Endothelial cell of umbilical vein (primary cell): Measurements from ENCODE around the gene HCFC1. TPM values are rescaled to one million over a fixed set of nuclear protein-coding genes. Genes with fewer than 3 reads are reported as not detected.

ENCODE experiments used
- BruUV-seq: library from RNA; stranded (reverse); fragments of 400-500 nt; replicated peaks from 2 replicates; lab custom pipeline; 2021; lab: Mats Ljungman, UMichigan
- CTCF ChIA-PET: fragments of 300-600, 350-600 bp; sonication (Branson Sonifier 250); formaldehyde crosslinking; loops from one replicate; lab custom pipeline; 2021; ENCODE audit warnings: antibody characterized with exemption, inconsistent platforms; lab: Charles Lee
- POLR2A ChIA-PET: fragments of 300-600, 350-600 bp; sonication (Branson Sonifier 250); formaldehyde crosslinking; loops from one replicate; lab custom pipeline; 2021; ENCODE audit warnings: antibody characterized with exemption, inconsistent platforms; lab: Charles Lee
- DNase-seq: peaks from one replicate; pipeline ENCODE4 v3.0.0-alpha.2; 2011; ENCODE audit warnings: low read depth, low spot score
- FAIRE-seq: peaks from 2 replicates; lab custom pipeline; 2011; peaks lifted over from hg19 to GRCh38; lab: Jason Lieb, UNC
- H2AFZ ChIP-seq: 2 replicates; pipeline ENCODE4 v1.6.0; 2012; ENCODE audit warnings: low read depth, low read length, control low read depth, inconsistent platforms
- H3K27ac ChIP-seq: 2 replicates; pipeline ENCODE4 v1.5.1; 2011; ENCODE audit warnings: low read depth, mild to moderate bottlenecking, control low read depth, low read length, moderate library complexity; ENCODE audit not compliant: insufficient read depth
- H3K27me3 ChIP-seq, 2 experiments: 2 replicates each; pipeline versions ENCODE4 v1.6.0 to v1.6.1; 2011; ENCODE audit warnings: low read length in 2 of 2, mixed read lengths in 1 of 2; ENCODE audit not compliant: control insufficient read depth in 2 of 2, insufficient read depth in 2 of 2
- H3K36me3 ChIP-seq, 2 experiments: 2 replicates in 1 of 2; 3 replicates in 1 of 2; pipeline ENCODE4 v1.5.1; 2011; ENCODE audit warnings: low read length in 2 of 2, mild to moderate bottlenecking in 1 of 2, moderate library complexity in 1 of 2; ENCODE audit not compliant: control insufficient read depth in 2 of 2, insufficient read depth in 2 of 2; ENCODE audit errors: extremely low read depth in 1 of 2
- H3K4me1 ChIP-seq: 3 replicates; pipeline ENCODE4 v1.5.1; 2011; ENCODE audit warnings: mild to moderate bottlenecking, low read length; ENCODE audit not compliant: control insufficient read depth, insufficient read depth; ENCODE audit errors: extremely low read depth
- H3K4me2 ChIP-seq: 2 replicates; pipeline ENCODE4 v1.6.1; 2011; ENCODE audit warnings: low read length, control low read depth, mixed read lengths; ENCODE audit not compliant: insufficient read depth
- H3K4me3 ChIP-seq, 3 experiments: fragments of 200-600 bp in 1 of 3; sonication (generic), shearing (Covaris generic) in 1 of 3; replicated peaks in 1 of 3; 2 replicates each; pipeline ENCODE4 v1.5.1; 2011 to 2016; ENCODE audit warnings: control low read depth in 3 of 3, low read length in 3 of 3, mild to moderate bottlenecking in 2 of 3, inconsistent platforms in 1 of 3, low read depth in 1 of 3, moderate library complexity in 1 of 3; ENCODE audit not compliant: insufficient read depth in 1 of 3
- H3K79me2 ChIP-seq: 2 replicates; pipeline ENCODE4 v1.6.0; 2012; ENCODE audit warnings: low read length, inconsistent platforms; ENCODE audit not compliant: control insufficient read depth, insufficient read depth
- H3K9ac ChIP-seq: replicated peaks from 2 replicates; pipeline ENCODE3; 2011; ENCODE audit warnings: low read length, control low read depth; ENCODE audit not compliant: insufficient read depth; ENCODE audit errors: extremely low read depth
- H3K9me1 ChIP-seq: replicated peaks from 3 replicates; pipeline ENCODE4 v1.6.0; 2011; ENCODE audit warnings: mild to moderate bottlenecking, low read length; ENCODE audit not compliant: control insufficient read depth, insufficient read depth; ENCODE audit errors: extremely low read depth
- H3K9me3 ChIP-seq: replicated peaks from 2 replicates; pipeline ENCODE4 v1.5.1; 2012; ENCODE audit warnings: low read length, inconsistent platforms; ENCODE audit not compliant: control insufficient read depth, insufficient read depth
- H4K20me1 ChIP-seq: replicated peaks from 2 replicates; pipeline ENCODE3; 2011; ENCODE audit warnings: mild to moderate bottlenecking, low read length; ENCODE audit not compliant: control insufficient read depth, insufficient read depth; ENCODE audit errors: extremely low read depth
- CTCF ChIP-seq, 2 donors: IDR thresholded peaks; 1 replicate in 1 of 2; 2 replicates in 1 of 2; pipeline ENCODE4 v1.5.1; 2011; ENCODE audit warnings: low read length in 2 of 2, mild to moderate bottlenecking in 2 of 2, moderate library complexity in 2 of 2, control low read depth in 1 of 2, inconsistent platforms in 1 of 2, low read depth in 1 of 2; ENCODE audit not compliant: insufficient read depth in 1 of 2; ENCODE audit errors: extremely low read depth in 1 of 2
- EZH2 ChIP-seq: IDR thresholded peaks from 2 replicates; pipeline ENCODE4 v1.6.1; 2012; ENCODE audit warnings: borderline replicate concordance, low read depth, mild to moderate bottlenecking, moderate library complexity, low read length, inconsistent platforms; ENCODE audit not compliant: severe bottlenecking
- FOS ChIP-seq: IDR thresholded peaks from 2 replicates; pipeline ENCODE4 v1.6.1; 2011; ENCODE audit warnings: mild to moderate bottlenecking, low read length, moderate library complexity, borderline replicate concordance; ENCODE audit not compliant: insufficient read depth
- GATA2 ChIP-seq: IDR thresholded peaks from 2 replicates; pipeline ENCODE4 v1.7.0; 2011; ENCODE audit warnings: low read depth, mild to moderate bottlenecking, moderate library complexity, mixed read lengths, low read length; ENCODE audit not compliant: insufficient read length, insufficient read depth
- JUN ChIP-seq: IDR thresholded peaks from 2 replicates; pipeline ENCODE4 v1.6.1; 2011; ENCODE audit warnings: borderline replicate concordance, low read depth; ENCODE audit not compliant: insufficient read length, insufficient read depth
- MAX ChIP-seq: IDR thresholded peaks from 2 replicates; pipeline ENCODE4 v1.6.1; 2011; ENCODE audit not compliant: insufficient read depth, insufficient read length
- MYC ChIP-seq: IDR thresholded peaks from one replicate; pipeline ENCODE4 v1.6.1; 2011; ENCODE audit warnings: mild to moderate bottlenecking, low read depth, low read length
- POLR2A ChIP-seq: IDR thresholded peaks from 2 replicates; pipeline ENCODE4 v1.6.1; 2012; ENCODE audit warnings: low read depth, mild to moderate bottlenecking, control low read depth, low read length
- POLR2AphosphoS5 ChIP-seq: IDR thresholded peaks from 2 replicates; pipeline ENCODE4 v1.6.1; 2012; ENCODE audit warnings: low read depth, mild to moderate bottlenecking, control low read depth, low read length, moderate library complexity; ENCODE audit not compliant: insufficient read depth
- dilution Hi-C: fragments of 300-500 bp; cut with MboI; formaldehyde crosslinking; loops from one replicate; pipeline ENCODE4 v1.15.0; 2019; ENCODE audit warnings: low sequenced_read_pairs; ENCODE audit not compliant: extremely low pct_ligation_motif_present
- intact Hi-C: fragments of 100-400 bp; cut with micrococcal nuclease; formaldehyde crosslinking; loops from one replicate; pipeline ENCODE4 v1.10.0; 2022
- polyA plus RNA-seq, 4 experiments: library from polyadenylated mRNA; depleted of rRNA in 3 of 4; stranded (reverse) in 3 of 4; unstranded in 1 of 4; fragments of >200 nt; gene quantifications; 2 replicates each; pipeline versions ENCODE4 v1.2.1 to v1.2.3, GENCODE V29; 2011 to 2012; ENCODE audit warnings: missing spikeins in 1 of 4
- total RNA-seq: library from RNA; stranded (reverse); gene quantifications from 2 replicates; pipeline ENCODE4 v1.2.3, GENCODE V29; 2021

The HCFC1 gene
- total and polyA plus RNA-seq, 2 donors (not counting 3 experiments of a cell fraction or from before 2014, with no cell fraction given) = 15.9 to 85.9 TPM

- dilution Hi-C loops = no loop called here
- no peaks in the 10 kb centered on the region for H3K79me2 ChIP-seq
- no peak overlapping the region for H3K27ac ChIP-seq
- BruUV-seq = no TSS peak
- no peak overlapping the region for H2AFZ ChIP-seq
- H3K27me3 ChIP-seq = no peaks in the 10 kb centered on the region
- H3K9me1 ChIP-seq = no peaks in the 10 kb centered on the region
- no peaks in the 10 kb centered on the region for H3K9me3 ChIP-seq
- no peaks in the 10 kb centered on the region for H4K20me1 ChIP-seq
- no peak overlapping the region for H3K4me2 ChIP-seq
- no peak overlapping the region for H3K4me3 ChIP-seq
- no peaks in the 10 kb centered on the region for H3K36me3 ChIP-seq
- intact Hi-C loops = no loop called here
- no peak for FAIRE-seq
- no peak overlapping the region for H3K9ac ChIP-seq
- TF ChIP-seq JUN = no peak
- TF ChIP-seq MYC = no peak
- TF ChIP-seq EZH2 = no peak
- TF ChIP-seq CTCF (IDR thresholded peaks at IDR 0.05; ENCODE audit: extremely low read depth in 1 of 2, insufficient read depth in 1 of 2, low read depth in 1 of 2, low read length in 2 of 2) = no peak
- TF ChIP-seq GATA2 = no peak
- no peak for TF ChIP-seq POLR2A
- TF ChIP-seq POLR2AphosphoS5 = no peak
- no peak for TF ChIP-seq FOS
- no peak for TF ChIP-seq MAX
- DNase-seq = no peak
- no peaks in the 10 kb centered on the region for H3K4me1 ChIP-seq
- ChIA-PET POLR2A (no interaction called here), CTCF (interaction anchor here (1.0 to 1.7 kb wide), 4 partner anchors 11 to 37 kb away, joined by 3 to 10 read pairs (median 4); no protein-coding TSS in a partner anchor)
Observed at GRCh38 chrX:153910446-153910845, 61.2 kb downstream of the HCFC1 start.
